Stomach (tissue), 9 donors: Measurements from ENCODE around the gene CFAP74. TPM values are rescaled to one million over a fixed set of nuclear protein-coding genes. Genes with fewer than 3 reads are reported as not detected.
"Not testable (repeated sequence)": the region's sequence is repeated elsewhere in the genome, so short reads cannot be mapped to it uniquely, and the experiment has no call there.

Experiments
- DNase-seq, 2 donors: peaks; one replicate each; pipeline versions ENCODE4 v3.0.0 to v3.0.0-alpha.2; 2013 to 2019
- H3K27ac ChIP-seq, 5 donors: fragments of 200-600 bp in 4 of 5; sonication (generic) in 4 of 5; one replicate each; pipeline ENCODE4 v1.5.1; 2013 to 2019; ENCODE audit warnings: mild to moderate bottlenecking in 1 of 5, moderate library complexity in 1 of 5
- H3K27me3 ChIP-seq, 3 donors: fragments of 200-600 bp; sonication (generic); one replicate each; pipeline ENCODE4 v1.5.1; 2017 to 2019; ENCODE audit warnings: mixed run types in 1 of 3
- H3K36me3 ChIP-seq, 4 donors: fragments of 200-600 bp; sonication (generic); 1 replicate in 3 of 4; 2 replicates in 1 of 4; pipeline ENCODE4 v1.5.1; 2016 to 2019
- H3K4me1 ChIP-seq, 4 donors: fragments of 200-600 bp; sonication (generic); one replicate each; pipeline ENCODE4 v1.5.1; 2016 to 2019
- H3K4me3 ChIP-seq, 4 donors: fragments of 200-600 bp; sonication (generic) in 3 of 4; one replicate each; pipeline ENCODE4 v1.5.1; 2016 to 2019; ENCODE audit warnings: mild to moderate bottlenecking in 1 of 4
- H3K9me3 ChIP-seq, 4 donors: fragments of 200-600 bp; sonication (generic); one replicate each; pipeline ENCODE4 v1.5.1; 2016 to 2019
- CTCF ChIP-seq, 7 experiments: fragments of 450-650 bp in 4 of 7; fragments of 200-600 bp in 3 of 7; sonication (generic) in 3 of 7; IDR thresholded peaks; one replicate each; pipeline ENCODE4 v1.5.1; 2016 to 2019; ENCODE audit warnings: antibody characterized with exemption in 7 of 7, control low read depth in 2 of 7, mild to moderate bottlenecking in 1 of 7
- EP300 ChIP-seq: sonication (generic); formaldehyde crosslinking; IDR thresholded peaks from one replicate; pipeline ENCODE4 v1.6.1; 2017; ENCODE audit warnings: antibody characterized with exemption
- POLR2A ChIP-seq, 4 donors: fragments of 450-650 bp; IDR thresholded peaks; one replicate each; pipeline ENCODE4 v1.6.1; 2016; ENCODE audit warnings: antibody characterized with exemption in 4 of 4, control low read depth in 2 of 4, mild to moderate bottlenecking in 1 of 4, moderate library complexity in 1 of 4
- POLR2AphosphoS5 ChIP-seq, 3 donors: sonication (generic); formaldehyde crosslinking; IDR thresholded peaks; one replicate each; pipeline ENCODE4 v1.6.1; 2016; ENCODE audit warnings: antibody characterized with exemption in 3 of 3
- WGBS, 5 donors: extraction: QIAGEN DNeasy Blood & Tissue Kit in 3 of 5; methylation state at CpG; one replicate each; pipeline versions ENCODE4 v1.1.5 to v1.1.7; 2013 to 2018; 5-methylcytosine and 5-hydroxymethylcytosine counted together
- intact Hi-C: fragments of 100-400 bp; cut with DNase I; formaldehyde crosslinking; loops from one replicate; pipeline ENCODE4 v1.15.1; 2023; ENCODE audit warnings: low total_unique reads
- polyA plus RNA-seq, 3 donors: library from polyadenylated mRNA; stranded (reverse); fragments of 200-250 nt; gene quantifications; one replicate each; pipeline ENCODE4 v1.2.3, GENCODE V29; 2013
- total RNA-seq, 5 donors: library from RNA; depleted of rRNA; stranded (reverse); fragments of >200 nt; gene quantifications; one replicate each; pipeline versions ENCODE4 v1.1.0 to v1.2.3, GENCODE V29; 2014 to 2016
- donor health status: healthy with polysubstance abuse.
- donor health status: Bipolar disorder and iron deficiency.
- donor health status: healthy.

Gene CFAP74
- total and polyA plus RNA-seq, 8 donors: under 0.01 TPM; not detected in 7

GRCh38 chr1:1938613-1939295, 64.8 kb downstream of the CFAP74 start:
- Histone ChIP-seq H3K27ac (no peak overlapping the region), H3K4me1 (peaks cover 1 to 3% (median 2%) of the 10 kb centered on the region in 4 donors), H3K36me3 (no peaks in the 10 kb centered on the region), H3K27me3 (peaks cover 0 to 61% (median 12%) of the 10 kb centered on the region in 3 donors), H3K4me3 (no peak overlapping the region), H3K9me3 (no peaks in the 10 kb centered on the region)
- TF ChIP-seq EP300: no peak
- no peak for TF ChIP-seq POLR2AphosphoS5 (IDR thresholded peaks at IDR 0.05)
- TF ChIP-seq POLR2A (IDR thresholded peaks at IDR 0.05): no peak
- DNase-seq: no peak
- WGBS, 5 donors: 77 to 84% (median 81%) methylated on average over 21 to 24 of the region's 24 CpGs
- intact Hi-C loops: no loop called here

- no peaks in the 10 kb centered on the region for H3K9me3 ChIP-seq
- H3K4me3 ChIP-seq: no peak overlapping the region
- H3K27ac ChIP-seq: no peak overlapping the region
- intact Hi-C loops: no loop called here
- H3K4me1 ChIP-seq: no peaks in the 10 kb centered on the region
- H3K27me3 ChIP-seq: peaks cover 0 to 56% (median 7%) of the 10 kb centered on the region in 3 donors
- H3K36me3 ChIP-seq: no peaks in the 10 kb centered on the region
- 74 to 78% (median 77%) methylated on average over 6 of the region's 6 CpGs for WGBS, 5 donors
- DNase-seq: no peak
- no peak for TF ChIP-seq POLR2A (IDR thresholded peaks at IDR 0.05)
- no peak for TF ChIP-seq POLR2AphosphoS5 (IDR thresholded peaks at IDR 0.05)
- no peak for TF ChIP-seq CTCF (IDR thresholded peaks at IDR 0.05)
- no peak for TF ChIP-seq EP300
These were observed 65.4 kb downstream of the CFAP74 start for GRCh38 chr1:1938276-1938573.

DNA sequence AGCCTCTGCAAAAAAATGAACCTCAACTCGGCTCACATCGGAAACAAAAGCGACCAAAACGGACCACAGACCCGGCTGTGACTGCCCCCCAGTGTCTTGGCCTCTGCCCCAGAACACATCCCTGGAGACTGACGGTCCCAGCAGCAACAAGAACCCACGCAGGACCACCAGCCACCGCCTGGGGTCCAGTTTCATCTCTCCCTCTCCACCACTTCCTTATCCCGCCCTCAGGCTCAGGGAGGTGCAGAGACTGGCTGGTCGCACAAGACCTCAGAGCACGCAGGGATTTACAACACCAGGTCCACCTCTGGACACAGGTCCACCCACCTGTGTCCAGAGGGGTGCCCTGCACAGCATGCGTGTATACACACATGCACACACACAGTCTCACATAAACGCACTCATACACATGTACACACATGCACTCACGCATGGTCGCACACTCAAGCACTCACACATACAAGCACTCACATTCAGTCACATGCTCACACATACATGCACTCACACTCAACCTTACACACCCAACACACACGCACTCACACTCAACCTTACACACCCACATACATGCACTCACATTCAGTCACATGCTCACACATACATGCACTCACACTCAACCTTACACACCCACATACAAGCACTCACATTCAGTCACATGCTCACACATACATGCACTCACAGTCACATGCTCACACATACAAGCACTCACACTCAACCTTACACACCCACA, 65.9 kb downstream of the CFAP74 start:
- H3K27me3 ChIP-seq: peaks cover 0 to 51% (median 1%) of the 10 kb centered on the region in 3 donors
- H3K36me3 ChIP-seq: no peaks in the 10 kb centered on the region
- DNase-seq: peak in 1 of 2 donors; percentile 1
- TF ChIP-seq POLR2AphosphoS5 (IDR thresholded peaks at IDR 0.05) (no peak), CTCF (IDR thresholded peaks at IDR 0.05) (no peak), EP300 (no peak), POLR2A (IDR thresholded peaks at IDR 0.05) (no peak)
- H3K4me3 ChIP-seq: no peak overlapping the region
- H3K9me3 ChIP-seq: no peaks in the 10 kb centered on the region
- no peak overlapping the region for H3K27ac ChIP-seq
- no peaks in the 10 kb centered on the region for H3K4me1 ChIP-seq
- 70 to 75% (median 72%) methylated on average over 16 of the region's 16 CpGs for WGBS, 5 donors
- intact Hi-C loops: no loop called here

DNA sequence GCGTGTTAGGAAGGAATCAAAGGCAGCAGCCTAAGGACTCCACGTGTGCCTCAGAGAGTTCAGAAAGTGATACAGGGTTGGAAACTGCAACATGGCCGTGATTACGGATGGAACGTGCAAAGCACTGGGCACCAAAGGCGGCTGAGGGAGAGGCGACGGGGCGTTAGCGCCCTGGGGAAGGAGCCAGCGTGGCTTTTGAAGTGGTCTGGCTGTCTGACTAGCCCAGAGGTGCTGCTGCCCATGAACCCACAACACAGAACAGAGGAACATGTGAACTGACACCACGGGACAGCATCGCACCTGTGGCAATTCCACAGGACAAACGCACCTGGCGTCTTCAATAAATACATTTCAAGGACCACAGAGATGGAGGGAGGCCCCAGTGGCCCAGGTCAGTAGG, 66.5 kb downstream of the CFAP74 start:
- TF ChIP-seq CTCF (IDR thresholded peaks at IDR 0.05) (no peak), POLR2AphosphoS5 (IDR thresholded peaks at IDR 0.05) (no peak), POLR2A (IDR thresholded peaks at IDR 0.05) (no peak), EP300 (no peak)
- Histone ChIP-seq H3K27ac (no peak overlapping the region), H3K27me3 (peaks cover 0 to 44% (median 0%) of the 10 kb centered on the region in 3 donors), H3K9me3 (no peaks in the 10 kb centered on the region), H3K4me1 (no peaks in the 10 kb centered on the region), H3K4me3 (no peak overlapping the region), H3K36me3 (no peaks in the 10 kb centered on the region)
- DNase-seq: no peak
- intact Hi-C loops: no loop called here
- 57 to 67% (median 66%) methylated on average over 15 of the region's 15 CpGs for WGBS, 5 donors

- intact Hi-C loops, DNase-seq, H3K27ac ChIP-seq, H3K36me3 ChIP-seq, H3K9me3 ChIP-seq, H3K4me1 ChIP-seq, H3K4me3 ChIP-seq: not testable (repeated sequence)
- peaks cover 0 to 28% (median 0%) of the 10 kb centered on the region in 3 donors for H3K27me3 ChIP-seq
- 69 to 92% (median 74%) methylated on average over 4 to 21 of the region's 21 CpGs for WGBS, 5 donors
These were observed 68.7 kb downstream of the CFAP74 start for GRCh38 chr1:1934848-1935247.
